TTC549 (cell line): Measurements from ENCODE around the gene CEACAM19.
A peak's percentile ranks its signal among the peaks of the same experiment; 100 is the strongest.
"Not testable (repeated sequence)": the region's sequence is repeated elsewhere in the genome, so short reads cannot be mapped to it uniquely, and the experiment has no call there.

Experiments used
- FAIRE-seq: peaks from 2 replicates; lab custom pipeline; 2012; peaks lifted over from hg19 to GRCh38; lab: Jason Lieb, UNC

CEACAM19 gene

DNA sequence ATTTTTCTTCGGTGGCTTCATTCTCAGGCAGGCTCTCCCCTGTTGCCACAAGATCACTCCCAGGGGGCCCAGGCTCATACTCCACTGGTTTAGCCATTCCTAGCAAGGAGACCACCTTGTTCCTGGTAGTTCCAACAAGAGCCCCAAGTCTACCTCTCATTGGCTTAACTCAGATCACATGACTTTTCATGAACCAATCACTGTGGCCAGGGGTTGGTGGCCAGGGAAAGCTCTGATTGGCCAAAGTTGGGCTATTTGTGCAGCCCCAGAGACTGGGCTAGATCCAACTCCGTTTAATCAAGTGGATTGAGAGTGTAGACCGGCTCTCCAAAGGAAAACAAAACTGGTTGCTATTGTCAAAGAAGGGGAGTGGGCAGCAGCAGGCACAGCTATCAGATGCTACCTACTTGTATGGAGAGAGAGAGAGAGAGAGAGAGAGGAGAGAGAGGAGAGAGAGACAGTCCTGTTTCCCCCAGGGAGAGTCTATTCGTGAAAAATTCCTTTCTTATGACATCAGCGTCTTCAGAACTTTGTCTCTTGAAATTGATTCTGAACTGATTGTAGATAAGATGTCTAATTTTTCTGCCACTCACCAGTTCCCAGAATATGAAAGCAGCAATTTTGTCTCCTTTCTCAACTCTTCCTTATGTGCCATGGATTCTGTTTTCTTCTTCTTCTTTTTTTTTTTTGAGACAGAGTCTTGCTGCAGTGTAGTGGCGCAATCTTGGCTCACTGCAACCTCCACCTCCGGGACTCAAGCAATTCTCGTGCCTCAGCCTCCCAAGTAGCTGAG lies 5.9 kb downstream of the CEACAM19 start:
- FAIRE-seq = no peak

DNA sequence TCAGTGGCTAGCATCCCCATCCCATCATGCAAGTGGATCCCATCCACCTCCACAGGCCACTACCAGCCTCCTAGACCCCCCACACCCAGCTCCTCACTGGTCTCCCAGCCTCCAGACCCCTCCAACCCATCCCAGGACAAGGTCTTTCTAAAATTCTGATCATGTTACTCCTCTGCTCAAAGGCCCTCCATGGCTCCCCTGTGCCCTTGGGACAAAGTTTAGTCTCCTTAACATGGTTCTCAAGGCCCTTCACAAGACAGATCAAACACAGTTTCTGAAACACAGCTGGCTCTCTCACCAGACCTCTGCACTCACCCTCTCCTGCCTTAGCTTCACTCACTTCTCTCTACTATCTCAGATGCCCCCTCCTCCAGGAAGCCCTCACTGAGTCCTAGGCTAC lies 9.3 kb downstream of the CEACAM19 start:
- FAIRE-seq = no peak

DNA sequence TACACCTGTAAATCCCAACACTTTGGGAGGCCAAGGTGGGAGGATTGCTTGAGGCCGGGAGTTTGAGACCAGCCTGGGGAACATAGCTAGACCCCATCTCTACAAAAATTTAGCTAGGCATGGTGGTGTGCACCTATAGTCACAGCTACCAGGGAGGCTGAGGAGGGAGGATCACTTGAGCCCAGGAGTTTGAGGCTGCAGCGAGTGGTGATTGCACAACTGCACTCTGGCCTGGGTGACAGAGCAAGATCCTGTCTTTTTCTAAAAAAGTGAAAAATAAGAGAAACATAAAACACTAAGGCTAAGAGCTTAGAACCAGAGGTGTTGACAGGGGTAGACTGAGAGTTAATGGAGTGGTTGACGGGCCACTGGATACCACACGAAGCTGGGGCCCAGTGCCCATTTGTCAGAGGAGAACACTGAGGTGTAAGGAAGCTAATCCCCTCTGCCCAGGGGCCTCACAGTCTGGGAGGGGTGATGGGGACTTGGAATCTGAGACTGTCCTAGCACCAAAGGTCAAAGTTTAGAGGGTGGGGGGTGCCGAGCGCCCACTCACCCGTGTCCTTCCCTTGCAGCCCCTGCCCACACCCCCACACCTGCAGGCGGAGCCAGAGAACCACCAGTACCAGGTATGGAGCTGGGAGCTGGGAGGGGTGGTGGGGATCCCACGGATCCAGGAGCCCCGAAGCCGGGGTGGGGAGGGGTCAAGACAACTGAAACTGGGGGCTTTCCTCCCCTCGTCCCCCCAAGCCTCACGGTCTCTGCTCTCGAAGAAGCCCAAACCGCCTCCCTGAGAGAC lies 10.9 kb downstream of the CEACAM19 start:
- no peak for FAIRE-seq

DNA sequence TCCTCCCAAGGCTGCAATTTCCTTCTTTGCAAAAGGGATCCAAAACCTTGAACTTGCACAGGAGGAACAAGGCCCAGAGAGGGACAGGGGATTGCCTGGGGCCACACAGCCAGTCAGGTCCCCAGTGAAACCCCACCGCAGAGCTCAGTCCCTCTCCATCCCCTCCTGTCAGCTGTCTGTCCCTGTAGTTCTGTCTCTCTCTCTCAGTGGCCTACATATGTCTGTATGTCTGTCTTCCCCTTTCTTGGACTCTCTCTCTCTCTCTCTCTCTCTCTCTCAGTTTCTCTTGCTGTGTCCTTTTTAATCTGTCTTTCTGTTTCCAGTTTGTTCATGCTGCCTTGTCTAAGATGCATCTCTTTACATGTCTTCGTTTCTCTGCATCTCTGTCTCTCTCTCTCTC lies 11.5 kb downstream of the CEACAM19 start:
- no peak for FAIRE-seq

DNA sequence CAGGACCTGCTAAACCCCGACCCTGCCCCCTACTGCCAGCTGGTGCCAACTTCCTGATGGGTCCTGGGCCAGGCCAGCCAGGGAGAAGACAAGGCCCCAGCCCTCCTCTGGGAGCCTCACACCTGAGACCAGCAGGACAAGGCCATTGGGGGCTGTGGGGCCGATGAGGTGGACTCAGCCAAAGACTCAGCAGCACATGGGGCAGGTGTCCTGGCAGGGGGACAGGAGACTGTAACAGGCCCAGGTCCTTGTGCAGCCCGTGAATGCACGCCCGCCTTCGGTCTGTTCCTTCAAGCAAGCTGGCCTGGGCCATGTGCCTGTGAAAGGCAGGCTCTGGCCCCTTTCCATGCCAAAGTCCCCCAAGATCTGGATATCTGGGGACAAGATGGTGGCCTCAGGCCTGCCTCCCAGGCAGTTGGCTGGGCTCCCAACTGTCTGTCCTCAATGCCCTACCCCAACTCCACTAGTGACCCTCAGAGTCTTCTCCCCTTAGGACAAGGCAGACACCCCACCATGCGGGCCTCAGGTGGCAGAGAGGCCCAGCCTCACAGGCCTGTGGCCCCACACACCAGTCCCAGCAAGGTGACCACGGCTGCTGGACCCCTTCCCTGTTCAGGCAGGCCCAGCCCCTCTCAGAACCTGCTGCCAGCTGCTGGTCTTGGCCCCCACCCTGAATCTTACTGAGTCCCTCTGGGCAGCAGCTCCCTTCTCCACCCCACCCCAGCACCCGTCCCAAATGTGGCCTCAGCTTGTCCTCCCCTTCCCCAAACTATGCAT lies 12.3 kb downstream of the CEACAM19 start:
- FAIRE-seq = no peak

DNA sequence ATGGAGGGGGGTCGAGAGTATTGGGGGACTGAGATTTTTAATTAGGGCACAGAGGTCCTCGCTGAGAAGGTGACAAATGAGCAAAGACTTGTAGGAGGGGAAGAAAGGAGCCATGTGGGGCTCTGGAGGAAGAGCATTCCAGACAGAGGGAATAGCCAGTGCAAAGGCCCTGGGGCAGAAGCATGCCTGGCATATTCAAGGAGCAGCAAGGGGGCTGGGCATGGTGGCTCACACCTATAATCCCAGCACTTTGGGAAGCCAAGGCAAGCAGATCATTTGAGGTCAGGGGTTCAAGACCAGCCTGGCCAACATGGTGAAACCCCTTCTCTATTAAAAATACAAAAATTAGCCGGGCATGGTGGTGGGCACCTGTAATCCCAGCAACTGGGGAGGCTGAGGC lies 13.1 kb downstream of the CEACAM19 start:
- FAIRE-seq = not testable (repeated sequence)

DNA sequence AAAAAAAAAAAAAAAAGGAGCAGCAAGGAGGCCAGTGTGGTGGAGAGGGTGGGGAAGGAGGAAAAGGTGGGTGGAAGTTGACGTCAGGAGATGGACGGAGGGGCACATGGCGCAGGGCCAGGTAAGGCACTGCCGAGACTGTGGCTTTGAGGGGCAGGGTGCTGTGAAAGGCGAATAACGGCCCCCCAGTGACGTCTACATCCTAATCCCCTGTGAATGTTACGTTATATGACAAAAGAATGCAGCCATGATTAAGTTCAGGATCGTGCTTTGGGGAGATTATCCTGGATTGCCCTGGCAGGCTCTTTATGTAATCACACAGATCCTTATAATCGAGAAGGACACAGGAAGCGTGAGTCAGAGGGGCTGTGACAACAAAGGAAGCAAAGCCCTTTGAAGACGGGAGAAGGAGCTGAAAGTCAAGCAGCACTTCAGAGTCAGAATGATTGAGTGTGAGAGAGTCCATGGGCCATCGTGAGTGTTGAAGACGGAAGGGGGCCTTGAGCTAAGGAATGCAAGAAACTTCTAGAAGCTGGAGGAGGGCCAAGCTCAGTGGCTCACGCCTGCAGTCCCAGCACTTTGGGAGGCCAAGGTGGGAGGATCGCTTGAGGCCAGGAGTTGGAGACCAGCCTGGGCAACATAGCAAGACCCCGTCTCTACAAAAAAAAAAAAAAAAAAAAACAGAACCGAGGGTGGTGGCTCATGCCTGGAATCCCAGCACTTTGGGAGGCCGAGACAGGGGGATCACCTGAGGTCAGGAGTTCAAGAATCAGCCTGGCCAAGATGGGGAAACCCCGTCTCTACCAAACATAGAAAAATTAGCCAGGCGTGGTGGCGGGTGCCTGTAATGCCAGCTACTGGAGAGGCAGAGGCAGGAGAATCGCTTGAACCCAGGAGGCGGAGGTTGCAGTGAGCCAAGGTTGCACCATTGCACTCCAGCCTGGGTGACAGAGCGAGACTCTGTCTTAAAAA lies 13.9 kb downstream of the CEACAM19 start:
- FAIRE-seq = peak; percentile 82

DNA sequence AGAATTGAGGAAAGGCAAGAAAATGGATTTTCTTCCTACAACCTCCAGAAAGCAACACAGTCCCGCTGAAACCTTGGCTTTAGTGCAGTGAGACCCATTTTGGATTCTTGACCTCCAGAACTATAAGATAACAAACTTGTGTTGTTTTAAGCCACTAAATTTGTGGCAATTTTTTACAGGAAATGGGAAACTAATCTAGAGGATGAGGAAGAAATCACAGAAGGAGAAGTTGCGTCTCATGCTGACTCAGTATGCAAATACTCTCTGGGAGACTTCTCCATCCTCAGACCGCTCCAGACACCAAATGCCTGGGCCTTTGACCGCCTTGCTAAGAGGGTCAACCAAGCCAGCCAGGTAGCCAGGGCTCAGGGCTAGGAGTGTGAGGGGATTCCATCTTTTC lies 14.6 kb downstream of the CEACAM19 start:
- no peak for FAIRE-seq

DNA sequence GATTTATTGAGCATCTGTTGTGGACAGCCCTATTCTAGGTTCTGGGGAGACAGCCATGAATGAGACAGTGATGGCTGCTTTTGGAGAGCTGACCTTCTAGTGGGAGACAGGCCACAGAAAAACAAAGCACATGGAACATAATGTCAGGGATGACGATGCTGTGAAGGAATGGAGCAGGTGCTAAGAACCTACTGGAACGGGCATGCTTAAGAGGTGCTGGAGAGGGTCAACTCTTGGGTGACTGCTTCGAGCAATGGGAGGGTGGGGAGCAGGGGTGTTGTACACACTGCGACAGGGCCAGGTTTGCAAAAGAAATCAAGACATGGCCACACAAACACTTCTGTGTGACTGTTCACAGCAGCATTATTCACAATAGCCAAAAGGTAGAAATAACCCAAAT lies 15.6 kb downstream of the CEACAM19 start:
- FAIRE-seq = no peak

DNA sequence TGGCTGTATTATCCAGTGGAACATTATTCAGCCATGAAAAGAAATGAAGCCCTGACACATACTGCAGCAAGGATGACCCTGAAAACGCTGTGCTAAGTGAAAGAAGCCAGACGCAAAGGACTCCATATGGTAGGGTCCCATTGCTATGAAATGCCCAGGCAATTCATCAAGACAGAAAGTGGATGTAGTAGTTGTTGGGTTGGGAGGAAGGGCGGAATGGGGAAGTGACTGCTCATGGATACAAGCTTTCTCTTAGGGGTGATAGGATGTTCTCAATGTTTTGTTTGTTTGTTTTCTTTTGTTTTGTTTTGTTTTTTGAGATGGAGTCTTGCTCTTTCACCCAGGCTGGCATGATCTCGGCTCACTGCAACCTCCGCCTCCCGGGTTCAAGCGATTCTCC lies 16.6 kb downstream of the CEACAM19 start:
- no peak for FAIRE-seq

DNA sequence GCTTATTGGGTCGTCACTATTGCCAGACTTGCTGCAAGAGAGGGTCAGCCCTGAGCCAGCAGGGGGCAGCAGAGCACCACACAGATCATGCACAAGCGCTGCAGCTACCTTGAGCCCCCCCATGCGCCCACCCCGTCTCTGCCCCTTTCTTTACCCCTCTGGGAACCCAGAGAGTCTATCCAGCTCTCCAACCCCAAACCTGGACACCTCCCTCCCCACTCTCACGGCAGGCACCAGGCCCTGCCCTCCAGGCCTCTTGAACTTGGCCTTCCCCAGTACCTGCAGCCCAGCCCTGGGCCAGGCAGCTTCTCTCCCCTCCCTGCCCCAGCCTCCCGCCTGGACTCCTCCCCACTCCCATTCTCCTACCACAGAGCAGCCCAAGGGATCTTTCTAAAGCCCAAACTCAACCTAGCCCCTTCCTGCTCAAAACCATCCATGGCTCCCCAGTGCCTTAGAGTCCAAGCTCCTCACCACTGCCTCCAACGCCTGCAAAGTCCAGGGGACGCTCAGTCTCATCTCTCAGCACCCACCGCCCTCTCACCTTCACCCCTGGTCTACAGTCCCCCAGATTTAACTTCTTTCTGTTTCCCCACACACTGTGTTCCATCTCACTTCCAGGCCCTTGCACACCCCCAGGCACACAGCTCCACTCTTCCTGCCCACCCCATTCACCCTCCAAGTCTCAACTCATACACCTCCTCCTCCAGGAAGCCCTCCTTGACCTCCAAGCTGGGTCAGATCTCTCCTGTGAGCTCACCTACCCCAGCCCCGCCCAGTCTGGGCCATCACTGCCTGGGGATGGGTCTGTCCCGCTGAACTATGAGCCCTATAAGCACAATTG lies 18.2 kb downstream of the CEACAM19 start:
- no peak for FAIRE-seq

DNA sequence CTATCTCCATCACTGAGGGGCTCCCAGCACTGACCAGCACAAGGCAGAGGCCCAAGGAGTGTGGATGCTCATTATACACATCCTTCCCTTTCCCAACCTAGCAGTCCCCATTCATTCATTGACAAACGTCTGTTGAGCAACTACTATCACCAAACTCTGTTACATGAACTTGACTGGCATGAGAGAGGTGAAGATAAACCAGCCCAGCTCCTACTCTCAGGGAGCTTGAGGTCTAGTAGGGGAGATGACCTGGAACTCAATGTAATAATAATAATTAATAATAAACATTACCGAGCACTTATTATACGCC lies 18.8 kb downstream of the CEACAM19 start:
- no peak for FAIRE-seq

DNA sequence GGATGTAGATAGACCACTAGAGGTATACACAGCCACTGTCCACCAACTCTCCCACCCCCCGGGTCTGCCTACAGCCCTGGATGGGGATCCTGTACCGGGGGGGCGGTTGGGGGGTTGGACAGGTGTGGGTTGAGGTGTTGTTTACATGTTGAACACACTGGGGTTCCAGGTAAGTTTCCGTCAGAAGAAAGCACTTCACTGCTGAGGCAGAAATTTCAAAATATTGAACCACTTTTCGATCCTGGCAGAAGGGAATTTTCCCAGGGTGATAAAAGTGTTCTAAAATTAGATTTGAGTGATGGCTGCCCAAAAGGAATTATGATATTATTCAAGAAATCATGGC lies 21.1 kb downstream of the CEACAM19 start:
- FAIRE-seq = no peak

DNA sequence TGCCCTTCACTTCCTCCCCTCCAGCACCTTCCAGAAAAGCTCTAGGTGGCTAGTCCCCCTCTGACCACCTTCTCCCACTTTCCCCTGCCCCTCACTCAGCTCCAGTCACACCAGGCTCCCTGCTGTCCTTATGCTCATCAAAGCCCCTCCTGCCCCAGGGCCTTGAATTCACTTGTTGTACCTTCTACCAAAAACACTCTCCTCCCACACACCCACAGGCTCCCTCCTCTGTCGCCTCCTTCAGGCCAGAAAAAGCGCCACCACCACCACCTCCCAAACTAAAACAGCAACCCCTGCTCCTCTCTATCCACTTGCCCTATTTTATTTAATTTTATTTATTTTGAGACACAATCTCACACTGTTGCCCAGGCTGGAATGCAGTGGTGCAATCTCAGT lies 22.9 kb downstream of the CEACAM19 start:
- FAIRE-seq = no peak

DNA sequence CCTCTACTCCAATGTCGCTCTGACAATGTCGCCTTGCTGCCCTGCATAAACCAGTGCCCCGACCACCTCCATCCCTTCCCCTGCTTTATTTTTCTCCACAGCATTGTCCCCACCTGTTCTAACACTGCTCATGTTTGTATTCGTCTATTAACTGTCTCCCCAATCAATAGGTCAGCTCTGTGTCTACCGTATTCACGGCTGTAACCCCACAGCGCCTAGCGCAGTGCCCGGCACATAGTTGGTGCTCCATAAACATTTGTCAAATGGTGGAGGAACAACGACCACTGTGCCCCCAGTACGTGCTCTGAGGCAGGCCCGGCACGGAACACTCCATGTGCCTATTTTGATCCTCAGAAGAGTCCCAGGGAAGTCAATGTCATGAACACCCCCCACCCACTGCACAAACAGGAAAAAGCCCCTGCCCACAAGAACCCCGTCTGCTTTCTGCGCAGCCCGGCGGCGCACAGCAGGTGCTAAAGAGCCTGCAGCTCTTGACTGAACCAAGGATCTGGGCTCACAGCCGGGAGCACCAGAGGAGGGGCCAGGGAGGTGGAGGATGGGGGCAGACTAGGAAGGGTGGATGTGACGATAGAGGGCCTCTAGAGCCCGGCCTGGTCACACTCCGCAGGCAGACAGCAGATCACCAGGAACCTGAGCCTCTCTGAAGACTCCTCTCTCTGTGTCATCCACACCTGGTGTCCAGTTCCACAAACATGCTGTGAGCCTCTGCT lies 25.8 kb downstream of the CEACAM19 start:
- FAIRE-seq = no peak

DNA sequence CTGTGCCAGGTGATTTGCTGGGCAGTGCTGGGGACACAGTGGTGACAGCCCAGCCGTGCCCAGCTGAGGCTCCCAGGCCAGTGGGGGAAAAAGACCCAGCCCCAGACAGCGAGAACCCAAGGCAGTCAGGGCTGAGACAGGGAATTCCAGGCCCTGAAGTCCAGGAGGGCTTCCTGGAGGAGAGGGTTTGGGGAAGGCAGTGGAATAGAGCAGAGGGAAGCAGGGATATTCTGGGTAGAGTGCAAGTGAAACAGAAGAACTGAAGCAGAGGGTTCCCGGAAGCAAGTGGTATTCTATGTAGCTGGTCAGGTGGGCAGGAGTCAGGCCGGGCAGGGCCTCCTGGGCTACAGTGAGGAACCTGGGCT lies 26.4 kb downstream of the CEACAM19 start:
- FAIRE-seq = no peak

DNA sequence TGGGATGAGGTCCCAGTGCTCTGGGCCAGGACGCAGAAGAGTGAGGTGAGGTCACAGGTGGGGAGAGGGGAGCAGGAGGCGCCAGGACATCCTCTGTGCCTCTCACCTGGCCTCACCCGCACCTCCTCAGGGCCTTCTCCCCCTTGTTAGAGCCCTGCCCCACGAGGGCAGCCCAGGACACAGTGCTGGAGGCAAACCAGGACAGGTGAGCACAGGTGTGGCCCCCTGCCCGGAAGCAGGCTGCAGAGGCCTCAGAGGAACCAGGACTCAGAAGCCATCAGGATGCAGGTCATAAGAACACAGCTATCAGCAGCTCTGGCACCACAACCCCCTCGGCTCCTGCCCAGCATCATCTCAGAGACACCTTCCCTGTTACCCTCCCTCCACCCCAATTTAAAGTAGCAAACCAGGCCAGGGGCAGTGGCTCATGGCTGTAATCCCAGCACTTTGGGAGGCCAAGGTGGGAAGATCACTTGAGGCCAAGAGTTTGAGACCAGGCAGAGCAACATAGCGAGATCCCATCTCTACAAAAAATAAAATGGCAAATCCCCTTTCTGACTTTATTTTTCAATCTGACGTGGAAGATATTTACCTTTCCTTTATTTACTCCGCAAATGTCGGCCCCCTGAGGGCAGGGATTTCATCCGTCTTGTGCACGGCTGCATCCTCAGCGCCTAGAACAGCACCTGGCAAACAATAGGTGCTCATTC lies 27.4 kb downstream of the CEACAM19 start, which contains the start of gene CEACAM16:
CEACAM16 (plus strand) TSS at position 660 of the 710 bp plus-strand sequence. CDS start 2,306 bp downstream, outside the sequence.
- no peak for FAIRE-seq

DNA sequence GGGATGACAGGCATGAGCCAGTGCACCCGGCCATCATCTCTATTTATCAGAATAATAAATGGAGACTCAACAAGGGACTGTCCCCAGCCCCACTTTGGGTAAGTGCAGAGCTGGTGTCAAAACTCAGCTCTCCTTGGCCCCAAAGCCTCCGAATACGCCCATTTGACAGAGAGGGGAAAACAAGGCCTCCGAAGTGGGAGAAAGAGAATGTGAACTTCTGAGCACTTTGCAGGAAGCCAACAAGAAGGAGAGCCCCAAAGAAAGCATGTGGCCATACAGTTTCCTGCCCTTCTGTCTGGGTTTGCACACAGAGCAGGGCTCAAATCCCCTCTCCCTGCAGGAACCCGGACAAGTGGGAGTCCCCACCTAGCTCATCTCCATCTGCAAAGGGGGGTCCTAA lies 29.3 kb downstream of the CEACAM19 start:
- FAIRE-seq = no peak

DNA sequence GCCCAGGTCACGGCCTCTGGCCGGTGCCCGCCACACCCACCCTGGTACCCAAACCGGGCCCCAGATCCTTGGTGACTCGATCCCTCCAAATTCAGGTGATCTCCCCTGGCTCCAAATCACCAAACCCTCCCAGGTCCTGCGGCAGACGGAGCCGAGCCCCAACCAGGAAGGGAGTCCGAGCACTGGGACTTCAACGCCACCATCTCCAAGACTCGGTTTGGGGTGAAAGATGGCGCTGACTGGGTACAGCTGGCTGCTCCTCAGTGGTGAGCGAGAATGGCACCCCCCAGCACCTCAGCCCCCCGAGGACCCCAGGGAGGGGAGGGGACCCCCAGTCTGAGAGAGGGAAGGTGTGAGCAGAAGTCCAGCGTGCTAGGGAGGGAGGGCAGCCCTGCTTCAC lies 29.9 kb downstream of the CEACAM19 start:
- FAIRE-seq = no peak
